GM23248 (cell line): ENCODE results near the gene GLIPR2. TPM values are rescaled to one million over a fixed set of nuclear protein-coding genes. Genes with fewer than 3 reads are reported as not detected.
A peak's percentile ranks its signal among the peaks of the same experiment; 100 is the strongest.
"Not testable (repeated sequence)": the region's sequence is repeated elsewhere in the genome, so short reads cannot be mapped to it uniquely, and the experiment has no call there.

Source experiments
- DNase-seq: peaks from one replicate; pipeline ENCODE4 v3.0.0-alpha.2; 2015
- H2AFZ ChIP-seq: fragments of 200-600 bp; sonication (generic); 2 replicates; pipeline ENCODE4 v1.6.1; 2016; ENCODE audit warnings: antibody characterized with exemption
- H3F3A ChIP-seq: fragments of 200-600 bp; sonication (generic); 2 replicates; pipeline ENCODE4 v1.6.1; 2016; ENCODE audit warnings: mild to moderate bottlenecking, antibody characterized with exemption, mixed run types; ENCODE audit not compliant: insufficient read depth
- H3K27ac ChIP-seq: fragments of 200-600 bp; sonication (generic); 2 replicates; pipeline ENCODE4 v1.5.1; 2016; ENCODE audit warnings: mild to moderate bottlenecking
- H3K27me3 ChIP-seq: fragments of 200-600 bp; sonication (generic); replicated peaks from 2 replicates; pipeline ENCODE4 v1.6.1; 2016; ENCODE audit warnings: mild to moderate bottlenecking; ENCODE audit not compliant: insufficient read depth
- H3K36me3 ChIP-seq: fragments of 200-600 bp; sonication (generic); 2 replicates; pipeline ENCODE4 v1.6.1; 2016; ENCODE audit warnings: low read depth, mild to moderate bottlenecking
- H3K4me1 ChIP-seq: fragments of 200-600 bp; sonication (generic); 2 replicates; pipeline ENCODE4 v1.6.1; 2016; ENCODE audit warnings: mild to moderate bottlenecking; ENCODE audit not compliant: insufficient read depth
- H3K4me2 ChIP-seq: fragments of 200-600 bp; sonication (generic); one replicate; pipeline ENCODE4 v1.6.1; 2016; ENCODE audit warnings: mild to moderate bottlenecking; ENCODE audit not compliant: unreplicated experiment
- H3K4me3 ChIP-seq: fragments of 200-600 bp; sonication (generic); 2 replicates; pipeline ENCODE4 v1.5.1; 2016; ENCODE audit warnings: mild to moderate bottlenecking
- H3K79me2 ChIP-seq: fragments of 200-600 bp; sonication (generic); 2 replicates; pipeline ENCODE4 v1.6.1; 2016; ENCODE audit warnings: mild to moderate bottlenecking; ENCODE audit not compliant: insufficient read depth
- H3K9ac ChIP-seq: fragments of 200-600 bp; sonication (generic); 2 replicates; pipeline ENCODE4 v1.6.1; 2016; ENCODE audit warnings: mild to moderate bottlenecking
- H3K9me2 ChIP-seq: fragments of 200-600 bp; sonication (generic); 2 replicates; pipeline ENCODE4 v1.6.1; 2016; ENCODE audit warnings: mixed run types, mild to moderate bottlenecking, moderate library complexity; ENCODE audit not compliant: insufficient read depth
- H3K9me3 ChIP-seq: fragments of 200-600 bp; sonication (generic); one replicate; pipeline ENCODE4 v1.6.1; 2017; ENCODE audit warnings: low read depth
- H4K20me1 ChIP-seq: fragments of 200-600 bp; sonication (generic); 2 replicates; pipeline ENCODE4 v1.6.0; 2016; ENCODE audit not compliant: insufficient read depth
- EZH2 ChIP-seq: fragments of 200-600 bp; sonication (generic); IDR thresholded peaks from 2 replicates; pipeline ENCODE4 v1.6.1; 2018; ENCODE audit warnings: antibody characterized with exemption, mild to moderate bottlenecking; ENCODE audit not compliant: insufficient read depth, poor library complexity, severe bottlenecking
- EZH2phosphoT487 ChIP-seq: fragments of 200-600 bp; sonication (generic); IDR thresholded peaks from 2 replicates; pipeline ENCODE4 v1.6.1; 2018; ENCODE audit warnings: antibody characterized with exemption, moderate library complexity, mild to moderate bottlenecking, low read depth; ENCODE audit not compliant: insufficient read depth
- WGBS, 2 experiments: methylation state at CpG; one replicate each; pipeline ENCODE4 v1.1.6; 2015 to 2017; ENCODE audit warnings: low lambda C conversion rate in 2 of 2, low coverage in 1 of 2; ENCODE audit errors: missing lambda C conversion rate in 2 of 2; 5-methylcytosine and 5-hydroxymethylcytosine counted together
- in situ Hi-C: fragments of 300-500 bp; cut with MboI; formaldehyde crosslinking; loops from 2 replicates; pipeline ENCODE4 v1.15.0; 2020
- polyA plus RNA-seq: library from polyadenylated mRNA; unstranded; fragments of >200 nt; fragmentation: Nextera tagmentation; extraction: Ambion mirVana; gene quantifications from 2 replicates; pipeline ENCODE4 v1.2.1, GENCODE V29; 2016
- total RNA-seq: library from RNA; depleted of rRNA; stranded (reverse); fragments of >200 nt; shearing (Covaris generic); gene quantifications from 2 replicates; pipeline ENCODE4 v1.2.3, GENCODE V29; 2014

The GLIPR2 gene
- total and polyA plus RNA-seq, 2 experiments from 2014 or later = 27.5 to 47.5 TPM

DNA sequence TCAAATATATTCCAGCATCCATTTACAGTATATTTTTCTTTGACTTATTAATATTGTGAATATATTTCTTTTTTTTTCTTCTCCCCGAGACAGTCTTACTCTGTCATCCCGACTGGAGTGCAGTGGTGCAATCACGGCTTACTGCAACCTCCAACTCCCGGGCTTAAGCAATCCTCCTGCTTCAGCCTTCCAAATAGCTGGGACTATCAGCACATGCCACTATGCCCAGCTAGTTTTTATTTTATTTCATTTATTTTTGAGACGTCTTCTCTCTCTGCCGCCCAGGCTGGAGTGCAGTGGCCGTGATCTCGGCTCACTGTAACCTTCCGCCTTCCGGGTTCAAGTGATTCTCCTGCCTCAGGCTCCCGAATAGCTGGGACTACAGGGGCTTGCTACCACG is 7.4 kb upstream of the GLIPR2 start:
- H3K79me2 ChIP-seq = no peaks in the 10 kb centered on the region
- peaks cover 12% of the 10 kb centered on the region for H3K36me3 ChIP-seq
- no peak overlapping the region for H3K27ac ChIP-seq
- WGBS, 2 experiments = 88 to 90% methylated on average over 12 of the region's 12 CpGs
- H3K9ac ChIP-seq = no peak overlapping the region
- no peak overlapping the region for H2AFZ ChIP-seq
- in situ Hi-C loops = no loop called here
- no peaks in the 10 kb centered on the region for H3K4me1 ChIP-seq
- H3K4me3 ChIP-seq = no peak overlapping the region
- no peak for DNase-seq
- H3K4me2 ChIP-seq = no peak overlapping the region
- H4K20me1 ChIP-seq = no peaks in the 10 kb centered on the region
- TF ChIP-seq EZH2 (no peak), EZH2phosphoT487 (no peak)
- H3K27me3 ChIP-seq = no peaks in the 10 kb centered on the region
- no peaks in the 10 kb centered on the region for H3K9me3 ChIP-seq
- H3K9me2 ChIP-seq = no peaks in the 10 kb centered on the region
- peaks cover 24% of the 10 kb centered on the region for H3F3A ChIP-seq

DNA sequence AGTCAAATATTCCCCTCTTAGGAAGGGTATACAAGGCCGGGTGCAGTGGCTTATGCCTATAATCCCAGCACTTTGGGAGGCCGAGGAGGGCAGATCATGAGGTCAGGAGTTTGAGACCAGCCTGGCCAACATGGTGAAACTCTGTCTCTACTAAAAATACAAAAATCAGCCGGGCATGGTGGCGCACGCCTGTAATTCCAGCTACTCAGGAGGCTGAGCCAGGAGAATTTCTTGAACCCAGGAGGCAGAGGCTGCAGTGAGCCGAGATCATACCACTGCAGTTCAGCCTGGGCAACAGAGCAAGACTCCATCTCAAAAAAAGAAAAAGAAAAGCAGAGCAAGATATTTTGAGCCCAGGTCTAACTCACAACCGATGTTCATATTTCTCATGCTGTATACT is 4.9 kb upstream of the GLIPR2 start:
- H4K20me1 ChIP-seq, H3K79me2 ChIP-seq, H3K27me3 ChIP-seq, H3K9me3 ChIP-seq, H3K36me3 ChIP-seq, H3K4me1 ChIP-seq, in situ Hi-C loops, H3K4me2 ChIP-seq, H3K9ac ChIP-seq, DNase-seq, H3K4me3 ChIP-seq, H2AFZ ChIP-seq, H3K9me2 ChIP-seq: not testable (repeated sequence)
- 96 to 97% methylated on average over 7 of the region's 7 CpGs for WGBS, 2 experiments
- peaks cover 14% of the 10 kb centered on the region for H3F3A ChIP-seq
- H3K27ac ChIP-seq = peak overlapping the region; percentile 28

DNA sequence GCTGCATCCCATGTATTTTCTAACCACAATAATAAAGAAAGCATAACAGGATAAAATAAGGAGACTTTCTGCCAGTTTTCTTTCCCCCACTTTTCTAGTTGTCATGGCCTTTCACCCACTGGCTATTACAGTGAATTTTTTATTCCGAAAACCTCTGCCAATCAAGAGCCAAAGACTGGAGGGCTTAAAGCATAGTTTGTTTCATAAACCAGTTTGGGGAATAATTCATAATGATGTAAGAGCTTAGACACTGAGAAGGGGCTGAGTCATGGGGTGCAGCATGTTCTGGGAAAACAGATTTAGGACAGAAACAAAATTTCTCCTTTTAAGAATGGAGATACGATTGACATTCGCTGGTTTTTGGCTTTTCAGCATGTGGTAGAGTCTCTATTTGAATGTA is 4.4 kb upstream of the GLIPR2 start:
- no peak overlapping the region for H3K4me3 ChIP-seq
- H2AFZ ChIP-seq = peak overlapping the region; percentile 8; the same call in 1 of the 2 replicates
- TF ChIP-seq EZH2phosphoT487 (no peak), EZH2 (no peak)
- H3K4me1 ChIP-seq = 0 out of 2 replicates have a peak, but pooled peaks cover 1% of the 10 kb centered on the region
- H3K9me3 ChIP-seq = no peaks in the 10 kb centered on the region
- H3K27me3 ChIP-seq = no peaks in the 10 kb centered on the region
- peak; percentile 76 for DNase-seq
- no peak overlapping the region for H3K9ac ChIP-seq
- WGBS, 2 experiments = 39 to 44% methylated on average over 3 of the region's 3 CpGs
- H3F3A ChIP-seq = peaks cover 14% of the 10 kb centered on the region
- in situ Hi-C loops = no loop called here
- H3K36me3 ChIP-seq = no peaks in the 10 kb centered on the region
- H3K79me2 ChIP-seq = 0 out of 2 replicates have a peak, but pooled peaks cover 2% of the 10 kb centered on the region
- H4K20me1 ChIP-seq = no peaks in the 10 kb centered on the region
- H3K9me2 ChIP-seq = no peaks in the 10 kb centered on the region
- H3K4me2 ChIP-seq = no peak overlapping the region
- H3K27ac ChIP-seq = peak overlapping the region; percentile 28

DNA sequence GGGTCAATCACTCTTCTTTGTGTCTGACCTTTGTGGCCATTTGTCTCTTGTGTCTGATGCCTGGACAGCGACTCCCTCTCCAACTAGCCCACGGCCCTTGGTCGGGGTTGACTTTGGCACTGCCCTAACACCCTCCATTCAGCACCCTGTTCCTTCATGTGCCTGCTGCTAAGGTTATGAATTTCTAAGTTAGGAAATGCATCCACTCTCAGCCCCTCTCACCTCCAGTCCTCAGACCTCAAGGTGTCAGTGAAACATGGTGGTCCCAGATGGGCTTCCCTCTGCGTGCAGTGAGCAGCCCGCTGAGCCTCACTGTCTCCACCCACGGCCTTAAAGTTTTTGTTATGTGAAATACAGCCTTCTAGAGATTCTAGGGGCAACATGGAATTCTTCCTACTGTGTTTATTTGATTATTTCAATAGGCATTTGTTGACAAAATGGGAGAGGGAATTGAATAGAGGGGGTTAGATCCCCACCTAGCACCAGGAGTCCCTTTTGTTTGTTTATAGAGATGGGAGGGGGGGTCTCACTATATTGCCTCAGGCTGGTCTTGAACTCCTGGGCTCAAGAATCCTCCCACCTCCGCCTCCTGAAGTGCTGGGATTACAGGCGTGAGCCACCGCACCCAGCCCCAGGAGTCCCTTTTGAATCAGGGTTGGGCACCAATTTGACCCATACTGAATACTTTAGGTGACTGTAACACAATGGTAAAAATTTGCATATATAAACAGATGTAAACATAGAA is 1.6 kb upstream of the GLIPR2 start:
- Histone ChIP-seq H4K20me1 (no peaks in the 10 kb centered on the region), H3F3A (peaks cover 8% of the 10 kb centered on the region), H3K27ac (no peak overlapping the region), H3K4me3 (no peak overlapping the region), H2AFZ (no peak overlapping the region), H3K9ac (no peak overlapping the region), H3K4me1 (0 out of 2 replicates have a peak, but pooled peaks cover 6% of the 10 kb centered on the region), H3K9me2 (no peaks in the 10 kb centered on the region), H3K27me3 (no peaks in the 10 kb centered on the region), H3K36me3 (no peaks in the 10 kb centered on the region), H3K79me2 (peaks cover 29% of the 10 kb centered on the region), H3K4me2 (no peak overlapping the region), H3K9me3 (no peaks in the 10 kb centered on the region)
- DNase-seq = no peak
- in situ Hi-C loops = no loop called here
- WGBS, 2 experiments = 90 to 92% methylated on average over 9 of the region's 9 CpGs
- TF ChIP-seq EZH2phosphoT487 (no peak), EZH2 (no peak)
